ENCODE measurements around the gene ANKRD65.

GRCh38 chr1:1424707-1425106, 3.6 kb upstream of the ANKRD65 start:
- no peak for TF ChIP-seq CTCF (conservative IDR thresholded peaks at IDR 0.05)
- no peak for TF ChIP-seq EZH2 (IDR thresholded peaks at IDR 0.05; ENCODE audit: low read depth)

Data from PC-9 (cell line).